Renal cortex interstitium (tissue), 11 donors: ENCODE data around the gene STEAP3. TPM values are rescaled to one million over a fixed set of nuclear protein-coding genes. Genes with fewer than 3 reads are reported as not detected.
A peak's percentile ranks its signal among the peaks of the same experiment; 100 is the strongest.
"Not testable (repeated sequence)": the region's sequence is repeated elsewhere in the genome, so short reads cannot be mapped to it uniquely, and the experiment has no call there.

Experiments used
- DNase-seq, 11 donors: peaks; one replicate each; pipeline ENCODE4 v3.0.0-alpha.2; 2013; ENCODE audit warnings: low read depth in 9 of 11, low spot score in 4 of 11; ENCODE audit errors: extremely low read depth in 1 of 11
- polyA plus RNA-seq, 3 donors: library from polyadenylated mRNA; unstranded; fragments of 120-200 nt; gene quantifications; one replicate each; pipeline ENCODE4 v1.2.1, GENCODE V29; 2013; ENCODE audit not compliant: insufficient read length in 3 of 3

Gene STEAP3
- polyA plus RNA-seq, 3 donors: 1.3 to 1.7 (median 1.5) TPM

GRCh38 chr2:119254601-119255080 lies 31.0 kb downstream of the STEAP3 start:
- no peak for DNase-seq

GRCh38 chr2:119255760-119256581 lies 32.3 kb downstream of the STEAP3 start:
- DNase-seq: peak in 1 of 11 donors; percentile 14

GRCh38 chr2:119256582-119256921 lies 32.9 kb downstream of the STEAP3 start:
- DNase-seq: no peak

GRCh38 chr2:119257198-119257597 lies 33.6 kb downstream of the STEAP3 start:
- no peak for DNase-seq

- no peak for DNase-seq
Measured at GRCh38 chr2:119259296-119259860, 35.7 kb downstream of the STEAP3 start.

GRCh38 chr2:119260646-119261492 lies 37.2 kb downstream of the STEAP3 start:
- DNase-seq: no peak

- DNase-seq: no peak
Measured at GRCh38 chr2:119261493-119262225, 38.0 kb downstream of the STEAP3 start.

GRCh38 chr2:119263025-119263424 lies 39.4 kb downstream of the STEAP3 start:
- no peak for DNase-seq

- no peak for DNase-seq
Measured at GRCh38 chr2:119263656-119264055, 40.0 kb downstream of the STEAP3 start.

GRCh38 chr2:119264781-119265692 lies 41.4 kb downstream of the STEAP3 start:
- no peak for DNase-seq

GRCh38 chr2:119265693-119266066 lies 42.0 kb downstream of the STEAP3 start:
- DNase-seq: no peak

- no peak for DNase-seq
Measured at GRCh38 chr2:119266091-119266589, 42.5 kb downstream of the STEAP3 start.

- no peak for DNase-seq
Measured at GRCh38 chr2:119267604-119268003, 44.0 kb downstream of the STEAP3 start.

- DNase-seq: no peak
Measured at GRCh38 chr2:119276864-119277263, 53.2 kb downstream of the STEAP3 start.

- not testable (repeated sequence) for DNase-seq
Measured at GRCh38 chr2:119278385-119278784, 54.8 kb downstream of the STEAP3 start.

- no peak for DNase-seq
Measured at GRCh38 chr2:119278946-119279345, 55.3 kb downstream of the STEAP3 start.

GRCh38 chr2:119279666-119280065 lies 56.0 kb downstream of the STEAP3 start:
- DNase-seq: no peak

- DNase-seq: no peak
Measured at GRCh38 chr2:119280680-119281079, 57.0 kb downstream of the STEAP3 start.
